Panc1 (cell line): ENCODE data around the gene AHDC1.

Source experiments
- POLR2AphosphoS5 ChIP-seq: IDR thresholded peaks from 2 replicates; pipeline ENCODE4 v1.6.1; 2012; ENCODE audit warnings: mild to moderate bottlenecking, low read depth, low read length, moderate library complexity
- SIN3A ChIP-seq: IDR thresholded peaks from 2 replicates; pipeline ENCODE4 v1.6.1; 2012; ENCODE audit warnings: low read depth, mild to moderate bottlenecking, low read length, moderate library complexity, borderline replicate concordance; ENCODE audit not compliant: insufficient read depth
- TF ChIP-seq, protein P1 (sequence below): fragments of 450-650 bp; IDR thresholded peaks from 2 replicates; pipeline ENCODE4 v1.5.1; 2017; ENCODE audit warnings: mild to moderate bottlenecking

DNA sequence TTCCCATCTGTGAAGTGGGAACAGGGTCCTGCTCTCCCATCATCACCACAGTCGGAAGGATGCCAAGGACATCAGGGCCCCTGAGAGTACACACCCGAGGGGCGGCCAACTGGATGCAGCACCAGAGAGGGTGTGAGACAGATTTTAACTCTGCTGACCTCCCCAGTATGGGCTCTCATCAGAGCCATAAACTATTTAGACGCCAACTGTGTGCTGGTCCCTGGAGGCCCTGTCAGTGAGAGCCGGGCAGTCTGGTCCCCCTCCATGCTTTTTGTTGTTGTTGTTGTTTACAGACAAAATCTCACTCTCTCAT, 29.3 kb upstream of the AHDC1 start:
- TF ChIP-seq, protein P1, sequence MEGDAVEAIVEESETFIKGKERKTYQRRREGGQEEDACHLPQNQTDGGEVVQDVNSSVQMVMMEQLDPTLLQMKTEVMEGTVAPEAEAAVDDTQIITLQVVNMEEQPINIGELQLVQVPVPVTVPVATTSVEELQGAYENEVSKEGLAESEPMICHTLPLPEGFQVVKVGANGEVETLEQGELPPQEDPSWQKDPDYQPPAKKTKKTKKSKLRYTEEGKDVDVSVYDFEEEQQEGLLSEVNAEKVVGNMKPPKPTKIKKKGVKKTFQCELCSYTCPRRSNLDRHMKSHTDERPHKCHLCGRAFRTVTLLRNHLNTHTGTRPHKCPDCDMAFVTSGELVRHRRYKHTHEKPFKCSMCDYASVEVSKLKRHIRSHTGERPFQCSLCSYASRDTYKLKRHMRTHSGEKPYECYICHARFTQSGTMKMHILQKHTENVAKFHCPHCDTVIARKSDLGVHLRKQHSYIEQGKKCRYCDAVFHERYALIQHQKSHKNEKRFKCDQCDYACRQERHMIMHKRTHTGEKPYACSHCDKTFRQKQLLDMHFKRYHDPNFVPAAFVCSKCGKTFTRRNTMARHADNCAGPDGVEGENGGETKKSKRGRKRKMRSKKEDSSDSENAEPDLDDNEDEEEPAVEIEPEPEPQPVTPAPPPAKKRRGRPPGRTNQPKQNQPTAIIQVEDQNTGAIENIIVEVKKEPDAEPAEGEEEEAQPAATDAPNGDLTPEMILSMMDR = no peak
- TF ChIP-seq POLR2AphosphoS5 = no peak
- no peak for TF ChIP-seq SIN3A
